ENCODE data around the gene SMAD5.

DNA sequence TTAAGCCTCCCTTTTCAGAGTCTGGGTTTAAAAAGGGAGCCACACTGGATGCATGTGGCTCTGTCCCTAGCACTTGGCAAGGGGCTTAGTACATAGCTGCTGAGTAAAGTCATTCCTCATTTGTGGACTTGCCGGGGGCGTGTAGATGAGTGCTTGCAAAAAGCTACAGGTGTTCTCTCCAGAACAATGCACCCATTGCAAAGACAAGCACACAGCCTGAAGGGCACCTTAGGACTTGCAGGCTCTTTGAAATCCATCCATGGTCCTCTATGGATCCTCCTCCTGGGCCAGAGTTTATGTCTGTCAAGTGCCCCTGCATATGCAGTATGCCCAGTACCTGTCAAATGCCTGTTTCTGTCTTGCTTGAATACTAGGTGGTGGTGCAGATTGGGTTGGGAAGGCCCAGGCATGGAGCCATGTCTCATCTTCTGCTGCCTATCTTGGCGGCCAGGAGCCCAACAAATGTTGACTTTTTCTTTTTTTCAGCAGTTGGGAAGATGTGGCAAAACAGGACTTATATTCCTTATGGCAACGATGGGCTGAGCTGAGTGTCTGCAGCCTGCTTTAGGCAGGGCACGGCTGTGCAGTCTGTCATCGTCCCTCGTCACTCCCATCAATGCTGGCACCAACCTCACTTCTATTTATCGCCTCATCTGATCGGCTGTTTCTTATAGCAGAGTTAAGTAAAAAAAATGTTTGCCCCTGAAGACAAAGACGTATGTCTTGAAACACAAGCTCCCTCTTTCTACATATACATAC lies 78.8 kb downstream of the SMAD5 start:
- TF ChIP-seq, protein P1, sequence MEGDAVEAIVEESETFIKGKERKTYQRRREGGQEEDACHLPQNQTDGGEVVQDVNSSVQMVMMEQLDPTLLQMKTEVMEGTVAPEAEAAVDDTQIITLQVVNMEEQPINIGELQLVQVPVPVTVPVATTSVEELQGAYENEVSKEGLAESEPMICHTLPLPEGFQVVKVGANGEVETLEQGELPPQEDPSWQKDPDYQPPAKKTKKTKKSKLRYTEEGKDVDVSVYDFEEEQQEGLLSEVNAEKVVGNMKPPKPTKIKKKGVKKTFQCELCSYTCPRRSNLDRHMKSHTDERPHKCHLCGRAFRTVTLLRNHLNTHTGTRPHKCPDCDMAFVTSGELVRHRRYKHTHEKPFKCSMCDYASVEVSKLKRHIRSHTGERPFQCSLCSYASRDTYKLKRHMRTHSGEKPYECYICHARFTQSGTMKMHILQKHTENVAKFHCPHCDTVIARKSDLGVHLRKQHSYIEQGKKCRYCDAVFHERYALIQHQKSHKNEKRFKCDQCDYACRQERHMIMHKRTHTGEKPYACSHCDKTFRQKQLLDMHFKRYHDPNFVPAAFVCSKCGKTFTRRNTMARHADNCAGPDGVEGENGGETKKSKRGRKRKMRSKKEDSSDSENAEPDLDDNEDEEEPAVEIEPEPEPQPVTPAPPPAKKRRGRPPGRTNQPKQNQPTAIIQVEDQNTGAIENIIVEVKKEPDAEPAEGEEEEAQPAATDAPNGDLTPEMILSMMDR (IDR thresholded peaks at IDR 0.05), result no peak
- no peak for TF ChIP-seq POLR2A (IDR thresholded peaks at IDR 0.05)
- no peak for TF ChIP-seq POLR2AphosphoS5 (IDR thresholded peaks at IDR 0.05)
